Measurements from ENCODE around the gene WAS.
A peak's percentile ranks its signal among the peaks of the same experiment; 100 is the strongest.
"Not testable (repeated sequence)": the region's sequence is repeated elsewhere in the genome, so short reads cannot be mapped to it uniquely, and the experiment has no call there.

The WAS gene

GRCh38 chrX:48676893-48677270 lies 6.7 kb upstream of the WAS start:
- peak overlapping the region; percentile 64 for H3K4me3 ChIP-seq (ENCODE audit: low read length)
- DNase-seq (ENCODE audit: low read depth) = peak; percentile 4
- no peak for TF ChIP-seq CTCF (IDR thresholded peaks at IDR 0.05; ENCODE audit: insufficient read depth, low read depth, low read length, missing control alignments)

- TF ChIP-seq CTCF (IDR thresholded peaks at IDR 0.05; ENCODE audit: insufficient read depth, low read depth, low read length, missing control alignments) = no peak
- H3K4me3 ChIP-seq (ENCODE audit: low read length) = no peak overlapping the region
These were observed 6.1 kb upstream of the WAS start for GRCh38 chrX:48677516-48677915.

GRCh38 chrX:48680467-48680866 lies 3.1 kb upstream of the WAS start:
- H3K4me3 ChIP-seq (ENCODE audit: low read length); DNase-seq (ENCODE audit: low read depth): not testable (repeated sequence)

More at GRCh38 chrX:48677516-48677915, 6.1 kb upstream of the WAS start:
- DNase-seq (ENCODE audit: low read depth) = no peak

- not testable (repeated sequence) for H3K4me3 ChIP-seq (ENCODE audit: low read length); DNase-seq (ENCODE audit: low read depth)
These were observed 2.7 kb upstream of the WAS start for GRCh38 chrX:48680925-48681324.

GRCh38 chrX:48681539-48682183 lies 1.9 kb upstream of the WAS start:
- TF ChIP-seq CTCF (IDR thresholded peaks at IDR 0.05; ENCODE audit: insufficient read depth, low read depth, low read length, missing control alignments) = no peak
- no peak for DNase-seq (ENCODE audit: low read depth)
- H3K4me3 ChIP-seq (ENCODE audit: low read length) = no peak overlapping the region

- DNase-seq (ENCODE audit: low read depth); H3K4me3 ChIP-seq (ENCODE audit: low read length): not testable (repeated sequence)
These were observed 804 bp upstream of the WAS start for GRCh38 chrX:48682795-48683194.

- TF ChIP-seq CTCF (IDR thresholded peaks at IDR 0.05; ENCODE audit: insufficient read depth, low read depth, low read length, missing control alignments) = no peak
- DNase-seq (ENCODE audit: low read depth) = no peak
- H3K4me3 ChIP-seq (ENCODE audit: low read length) = no peak overlapping the region
These were observed 535 bp downstream of the WAS start for GRCh38 chrX:48684134-48684533.

- DNase-seq (ENCODE audit: low read depth) = no peak
- TF ChIP-seq CTCF (IDR thresholded peaks at IDR 0.05; ENCODE audit: insufficient read depth, low read depth, low read length, missing control alignments) = no peak
- H3K4me3 ChIP-seq (ENCODE audit: low read length) = no peak overlapping the region
These were observed 1.8 kb downstream of the WAS start for GRCh38 chrX:48685416-48685815.

Measured in epithelial cell of esophagus (primary cell).